A673 (cell line): Measurements from ENCODE around the gene ZFPM1.

ENCODE experiments used
- CTCF ChIP-seq: fragments of 300-800, 200-600 bp; sonication (generic); conservative IDR thresholded peaks from 2 replicates; pipeline ENCODE4 v1.5.1; 2017; ENCODE audit warnings: low read depth, mild to moderate bottlenecking, antibody characterized with exemption, low read length, moderate library complexity, mixed read lengths
- EZH2 ChIP-seq: fragments of 200-600 bp; sonication (generic); IDR thresholded peaks from 2 replicates; pipeline ENCODE4 v1.6.1; 2017; ENCODE audit warnings: borderline replicate concordance, low read depth, mild to moderate bottlenecking, mixed read lengths, antibody characterized with exemption, low read length; ENCODE audit not compliant: poor library complexity, severe bottlenecking

- TF ChIP-seq CTCF (peak; percentile 24; the same call in 1 of the 2 replicates), EZH2 (no peak)
These were observed 24.3 kb upstream of the ZFPM1 start for GRCh38 chr16:88428616-88429386.
